ENCODE measurements around the gene IGFBP4.

GRCh38 chr17:40452216-40452787 lies 9.1 kb downstream of the IGFBP4 start:
- TF ChIP-seq POLR2AphosphoS5 (IDR thresholded peaks at IDR 0.05) = peak in 2 of 3 donors; percentile 45 to 59
- TF ChIP-seq CTCF (IDR thresholded peaks at IDR 0.05 in 8 of 11, conservative IDR thresholded peaks at IDR 0.05 in 3 of 11) = no peak
- TF ChIP-seq POLR2A (IDR thresholded peaks at IDR 0.05) = no peak

Measured in spleen (tissue), 7 donors.